ENCODE measurements around the gene HOXA3. TPM values are rescaled to one million over a fixed set of nuclear protein-coding genes. Genes with fewer than 3 reads are reported as not detected.
A peak's percentile ranks its signal among the peaks of the same experiment; 100 is the strongest.

HOXA3 gene
- total RNA-seq, 1 donor from 2014 or later: not detected

DNA sequence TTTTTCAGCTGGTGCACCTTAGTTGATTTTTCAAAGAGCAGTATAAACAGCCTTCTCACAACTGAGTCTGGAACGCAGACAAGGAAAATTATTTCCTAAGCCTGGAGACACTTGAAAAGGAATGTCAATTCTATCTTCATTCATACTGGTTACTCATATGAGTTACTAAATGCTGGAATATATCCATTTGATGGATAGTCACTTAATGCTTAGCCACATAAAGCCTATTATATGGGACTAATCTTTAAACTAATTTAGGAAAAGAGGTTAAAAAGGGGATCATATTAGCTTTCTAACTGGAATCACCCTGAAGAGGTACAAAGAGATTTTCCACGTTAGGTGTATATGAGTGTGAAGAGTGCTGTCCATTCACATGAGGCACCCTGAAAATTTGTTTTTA is 20.2 kb downstream of the HOXA3 start:
- no peak overlapping the region for H3K27ac ChIP-seq (ENCODE audit: low read depth, low read length)
- H4K20me1 ChIP-seq (ENCODE audit: insufficient read depth, low read length): no peaks in the 10 kb centered on the region
- Mint-ChIP-seq H3K9me3 (ENCODE audit: unreplicated experiment) (peaks cover 27% of the 10 kb centered on the region), H3K36me3 (ENCODE audit: low read depth, unreplicated experiment) (no peaks in the 10 kb centered on the region), H3K4me1 (ENCODE audit: low read depth, unreplicated experiment) (no peaks in the 10 kb centered on the region), H3K4me3 (ENCODE audit: unreplicated experiment) (no peak overlapping the region), H3K27me3 (ENCODE audit: low read depth, unreplicated experiment) (peaks cover 88% of the 10 kb centered on the region), H3K27ac (ENCODE audit: unreplicated experiment) (no peak overlapping the region)
- no peak overlapping the region for H2AFZ ChIP-seq (ENCODE audit: low read depth, low read length)
- no peaks in the 10 kb centered on the region for H3K36me3 ChIP-seq (ENCODE audit: insufficient read depth, low read length)
- H3K4me1 ChIP-seq (ENCODE audit: insufficient read depth, low read length): peaks cover 6% of the 10 kb centered on the region
- no peak overlapping the region for H3K4me2 ChIP-seq (ENCODE audit: low read length)
- DNase-seq (ENCODE audit: low read depth) (peak; percentile 17), FAIRE-seq (no peak)
- no peak for TF ChIP-seq EZH2 (IDR thresholded peaks at IDR 0.05; ENCODE audit: insufficient read depth, low read length)
- TF ChIP-seq, protein P1, sequence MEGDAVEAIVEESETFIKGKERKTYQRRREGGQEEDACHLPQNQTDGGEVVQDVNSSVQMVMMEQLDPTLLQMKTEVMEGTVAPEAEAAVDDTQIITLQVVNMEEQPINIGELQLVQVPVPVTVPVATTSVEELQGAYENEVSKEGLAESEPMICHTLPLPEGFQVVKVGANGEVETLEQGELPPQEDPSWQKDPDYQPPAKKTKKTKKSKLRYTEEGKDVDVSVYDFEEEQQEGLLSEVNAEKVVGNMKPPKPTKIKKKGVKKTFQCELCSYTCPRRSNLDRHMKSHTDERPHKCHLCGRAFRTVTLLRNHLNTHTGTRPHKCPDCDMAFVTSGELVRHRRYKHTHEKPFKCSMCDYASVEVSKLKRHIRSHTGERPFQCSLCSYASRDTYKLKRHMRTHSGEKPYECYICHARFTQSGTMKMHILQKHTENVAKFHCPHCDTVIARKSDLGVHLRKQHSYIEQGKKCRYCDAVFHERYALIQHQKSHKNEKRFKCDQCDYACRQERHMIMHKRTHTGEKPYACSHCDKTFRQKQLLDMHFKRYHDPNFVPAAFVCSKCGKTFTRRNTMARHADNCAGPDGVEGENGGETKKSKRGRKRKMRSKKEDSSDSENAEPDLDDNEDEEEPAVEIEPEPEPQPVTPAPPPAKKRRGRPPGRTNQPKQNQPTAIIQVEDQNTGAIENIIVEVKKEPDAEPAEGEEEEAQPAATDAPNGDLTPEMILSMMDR (IDR thresholded peaks at IDR 0.05; ENCODE audit: insufficient read depth, low read depth, low read length): no peak
- H3K9me3 ChIP-seq (ENCODE audit: insufficient read depth, low read depth, low read length): no peaks in the 10 kb centered on the region
- H3K79me2 ChIP-seq (ENCODE audit: insufficient read depth, low read length): no peaks in the 10 kb centered on the region
- H3K4me3 ChIP-seq (ENCODE audit: insufficient read depth, low read depth, low read length): no peak overlapping the region
- H3K27me3 ChIP-seq (ENCODE audit: insufficient read depth, low read length): peaks cover 82% of the 10 kb centered on the region
- no peak overlapping the region for H3K9ac ChIP-seq (ENCODE audit: low read length)

DNA sequence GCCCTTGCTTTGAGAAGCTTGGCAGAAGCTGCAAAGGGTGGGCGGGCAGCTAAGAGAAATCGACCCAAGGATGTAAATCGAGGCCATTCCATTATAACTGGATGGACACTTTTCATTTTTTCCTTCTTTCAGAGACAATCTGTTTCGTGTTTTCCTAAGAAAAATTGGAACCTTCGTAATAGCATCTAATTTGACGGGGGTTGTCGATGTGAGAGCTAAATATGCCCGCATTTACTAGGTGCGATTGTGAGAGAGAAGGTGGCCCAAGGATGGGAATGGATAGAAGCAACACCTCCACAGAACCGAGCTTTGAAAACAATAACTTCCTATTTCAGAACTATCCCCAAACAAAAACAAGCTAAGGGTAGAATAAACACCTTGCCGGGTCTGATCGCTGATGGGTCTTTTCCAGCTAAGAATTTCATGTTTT is 21.0 kb downstream of the HOXA3 start:
- no peak for FAIRE-seq
- Histone ChIP-seq H3K4me1 (ENCODE audit: insufficient read depth, low read length) (peaks cover 6% of the 10 kb centered on the region), H4K20me1 (ENCODE audit: insufficient read depth, low read length) (no peaks in the 10 kb centered on the region), H2AFZ (ENCODE audit: low read depth, low read length) (peak overlapping the region; percentile 81), H3K36me3 (ENCODE audit: insufficient read depth, low read length) (no peaks in the 10 kb centered on the region), H3K27me3 (ENCODE audit: insufficient read depth, low read length) (peaks cover 78% of the 10 kb centered on the region), H3K79me2 (ENCODE audit: insufficient read depth, low read length) (no peaks in the 10 kb centered on the region), H3K9me3 (ENCODE audit: insufficient read depth, low read depth, low read length) (no peaks in the 10 kb centered on the region), H3K27ac (ENCODE audit: low read depth, low read length) (peak overlapping the region; percentile 38), H3K4me2 (ENCODE audit: low read length) (peak overlapping the region; percentile 81), H3K9ac (ENCODE audit: low read length) (peak overlapping the region; percentile 55), H3K4me3 (ENCODE audit: insufficient read depth, low read depth, low read length) (peak overlapping the region; percentile 46)
- H3K4me3 Mint-ChIP-seq (ENCODE audit: unreplicated experiment): no peak overlapping the region
- H3K9me3 Mint-ChIP-seq (ENCODE audit: unreplicated experiment): peaks cover 27% of the 10 kb centered on the region
- H3K27ac Mint-ChIP-seq (ENCODE audit: unreplicated experiment): no peak overlapping the region
- H3K27me3 Mint-ChIP-seq (ENCODE audit: low read depth, unreplicated experiment): peaks cover 88% of the 10 kb centered on the region
- TF ChIP-seq EZH2 (IDR thresholded peaks at IDR 0.05; ENCODE audit: insufficient read depth, low read length): no peak
- TF ChIP-seq, protein P1 (IDR thresholded peaks at IDR 0.05; ENCODE audit: insufficient read depth, low read depth, low read length): no peak
- H3K36me3 Mint-ChIP-seq (ENCODE audit: low read depth, unreplicated experiment): no peaks in the 10 kb centered on the region
- H3K4me1 Mint-ChIP-seq (ENCODE audit: low read depth, unreplicated experiment): no peaks in the 10 kb centered on the region
- no peak for DNase-seq (ENCODE audit: low read depth)

DNA sequence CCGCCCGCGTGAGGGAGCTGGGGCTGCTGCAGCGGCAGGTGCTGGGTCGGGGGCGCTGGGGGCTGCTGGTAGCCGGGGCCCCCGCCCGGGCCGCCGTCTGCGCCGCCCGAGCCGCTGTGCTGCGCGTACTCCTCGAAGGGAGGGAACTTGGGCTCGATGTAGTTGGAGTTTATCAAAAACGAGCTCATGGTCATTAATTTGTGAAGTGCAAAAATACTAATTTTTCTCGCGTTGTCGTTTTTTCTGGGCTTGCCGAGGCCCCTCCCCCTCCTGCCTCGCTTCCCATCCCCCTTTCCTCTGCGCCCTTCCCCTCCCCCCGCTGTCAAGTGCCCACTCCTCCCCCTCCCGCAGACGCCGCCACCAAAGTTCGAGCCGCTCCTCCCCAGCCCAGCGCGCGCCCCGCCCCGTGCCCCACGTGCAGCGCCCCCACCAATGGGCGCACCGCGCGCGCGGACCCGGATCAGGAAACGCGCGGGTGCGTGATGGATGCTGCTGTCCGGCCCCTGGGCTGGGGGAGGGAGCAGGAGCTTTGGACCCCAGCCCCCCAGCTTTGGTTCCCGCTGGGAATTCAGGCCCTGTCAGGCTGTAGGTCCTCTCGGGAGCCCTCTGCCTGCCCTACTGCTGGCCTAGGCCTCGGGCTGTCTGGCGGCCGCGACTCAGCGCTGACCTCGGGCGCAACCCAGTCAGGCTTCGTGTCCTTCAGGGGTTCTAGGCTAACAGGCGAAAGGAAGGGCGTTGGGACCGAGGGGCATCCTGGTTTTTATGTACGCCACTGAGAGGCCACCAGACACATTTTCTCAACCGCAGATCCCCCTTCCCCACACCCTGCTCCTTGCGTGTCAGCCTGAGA is 21.6 kb downstream of the HOXA3 start, which contains the start of gene HOXA4:
Gene HOXA4 (minus strand): TSS at position 218 of the 850 bp plus-strand sequence. CDS start 24 bp downstream, at position 194.
- Mint-ChIP-seq H3K9me3 (ENCODE audit: unreplicated experiment) (peaks cover 27% of the 10 kb centered on the region), H3K4me3 (ENCODE audit: unreplicated experiment) (no peak within 1 kb of the TSS), H3K27ac (ENCODE audit: unreplicated experiment) (no peak within 1 kb of the TSS), H3K36me3 (ENCODE audit: low read depth, unreplicated experiment) (no peaks in the 10 kb centered on the region), H3K27me3 (ENCODE audit: low read depth, unreplicated experiment) (peaks cover 88% of the 10 kb centered on the region), H3K4me1 (ENCODE audit: low read depth, unreplicated experiment) (no peaks in the 10 kb centered on the region)
- no peak for FAIRE-seq
- peak within 1 kb of the TSS; percentile 38 for H3K27ac ChIP-seq (ENCODE audit: low read depth, low read length)
- H3K4me1 ChIP-seq (ENCODE audit: insufficient read depth, low read length): peaks cover under 1% of the 10 kb centered on the region
- no peaks in the 10 kb centered on the region for H3K36me3 ChIP-seq (ENCODE audit: insufficient read depth, low read length)
- peak within 1 kb of the TSS; percentile 81 for H2AFZ ChIP-seq (ENCODE audit: low read depth, low read length)
- H3K4me3 ChIP-seq (ENCODE audit: insufficient read depth, low read depth, low read length): peak within 1 kb of the TSS; percentile 46
- DNase-seq (ENCODE audit: low read depth): peak; percentile 63
- H3K4me2 ChIP-seq (ENCODE audit: low read length): peak within 1 kb of the TSS; percentile 81
- no peaks in the 10 kb centered on the region for H4K20me1 ChIP-seq (ENCODE audit: insufficient read depth, low read length)
- no peaks in the 10 kb centered on the region for H3K9me3 ChIP-seq (ENCODE audit: insufficient read depth, low read depth, low read length)
- peak within 1 kb of the TSS; percentile 55 for H3K9ac ChIP-seq (ENCODE audit: low read length)
- H3K27me3 ChIP-seq (ENCODE audit: insufficient read depth, low read length): peaks cover 71% of the 10 kb centered on the region
- H3K79me2 ChIP-seq (ENCODE audit: insufficient read depth, low read length): no peaks in the 10 kb centered on the region
- TF ChIP-seq EZH2 (IDR thresholded peaks at IDR 0.05; ENCODE audit: insufficient read depth, low read length): peak; percentile 19
- TF ChIP-seq, protein P1 (IDR thresholded peaks at IDR 0.05; ENCODE audit: insufficient read depth, low read depth, low read length): no peak
